Adrenal gland (tissue), 5 donors: ENCODE results near the gene FHL1.

ENCODE experiments used
- POLR2A ChIP-seq, 2 donors: fragments of 450-650 bp; IDR thresholded peaks; one replicate each; pipeline ENCODE4 v1.6.1; 2017; ENCODE audit warnings: antibody characterized with exemption in 2 of 2, mild to moderate bottlenecking in 2 of 2, moderate library complexity in 1 of 2
- TF ChIP-seq, protein P1 (sequence below), 6 experiments: fragments of 450-650 bp in 4 of 6; fragments of 200-600 bp in 2 of 6; sonication (generic) in 1 of 6; IDR thresholded peaks; 1 replicate in 5 of 6; 2 replicates in 1 of 6; pipeline versions ENCODE4 v1.5.1 to v1.8.0; 2016 to 2021; ENCODE audit warnings: antibody characterized with exemption in 6 of 6, mild to moderate bottlenecking in 2 of 6, moderate library complexity in 1 of 6
- donor health status: DM: no; HTN: no; CAD: no.

GRCh38 chrX:136246201-136246600 lies 98.9 kb downstream of the FHL1 start:
- TF ChIP-seq, protein P1, sequence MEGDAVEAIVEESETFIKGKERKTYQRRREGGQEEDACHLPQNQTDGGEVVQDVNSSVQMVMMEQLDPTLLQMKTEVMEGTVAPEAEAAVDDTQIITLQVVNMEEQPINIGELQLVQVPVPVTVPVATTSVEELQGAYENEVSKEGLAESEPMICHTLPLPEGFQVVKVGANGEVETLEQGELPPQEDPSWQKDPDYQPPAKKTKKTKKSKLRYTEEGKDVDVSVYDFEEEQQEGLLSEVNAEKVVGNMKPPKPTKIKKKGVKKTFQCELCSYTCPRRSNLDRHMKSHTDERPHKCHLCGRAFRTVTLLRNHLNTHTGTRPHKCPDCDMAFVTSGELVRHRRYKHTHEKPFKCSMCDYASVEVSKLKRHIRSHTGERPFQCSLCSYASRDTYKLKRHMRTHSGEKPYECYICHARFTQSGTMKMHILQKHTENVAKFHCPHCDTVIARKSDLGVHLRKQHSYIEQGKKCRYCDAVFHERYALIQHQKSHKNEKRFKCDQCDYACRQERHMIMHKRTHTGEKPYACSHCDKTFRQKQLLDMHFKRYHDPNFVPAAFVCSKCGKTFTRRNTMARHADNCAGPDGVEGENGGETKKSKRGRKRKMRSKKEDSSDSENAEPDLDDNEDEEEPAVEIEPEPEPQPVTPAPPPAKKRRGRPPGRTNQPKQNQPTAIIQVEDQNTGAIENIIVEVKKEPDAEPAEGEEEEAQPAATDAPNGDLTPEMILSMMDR (IDR thresholded peaks at IDR 0.05), result no peak
- no peak for TF ChIP-seq POLR2A (IDR thresholded peaks at IDR 0.05)
